Aorta (tissue), 5 donors: Measurements from ENCODE around the gene SCARB2. TPM values are rescaled to one million over a fixed set of nuclear protein-coding genes. Genes with fewer than 3 reads are reported as not detected.

ENCODE experiments used
- ATAC-seq: fragments of 200-7000 bp; cut with Tn5 transposase; one replicate; pipeline ENCODE4 v1.9.1; 2022; ENCODE audit warnings: moderate library complexity; ENCODE audit not compliant: low FRiP score
- DNase-seq, 2 donors: peaks; one replicate each; pipeline ENCODE4 v3.0.0-alpha.2; 2020
- H3K27ac ChIP-seq, 2 donors: one replicate each; pipeline ENCODE4 v1.5.1; 2013; ENCODE audit warnings: low read length in 2 of 2, mild to moderate bottlenecking in 2 of 2, moderate library complexity in 2 of 2, control low read depth in 1 of 2, inconsistent platforms in 1 of 2, low read depth in 1 of 2
- H3K27me3 ChIP-seq, 2 donors: one replicate each; pipeline ENCODE4 v1.6.1; 2013; ENCODE audit warnings: control low read depth in 1 of 2, low read length in 1 of 2, mild to moderate bottlenecking in 1 of 2, moderate library complexity in 1 of 2; ENCODE audit not compliant: insufficient read depth in 2 of 2, control insufficient read depth in 1 of 2
- H3K36me3 ChIP-seq, 2 donors: one replicate each; pipeline ENCODE4 v1.6.1; 2013; ENCODE audit warnings: control low read depth in 1 of 2, low read length in 1 of 2, mild to moderate bottlenecking in 1 of 2; ENCODE audit not compliant: insufficient read depth in 2 of 2, control insufficient read depth in 1 of 2
- H3K4me1 ChIP-seq, 2 donors: one replicate each; pipeline ENCODE4 v1.6.1; 2013; ENCODE audit warnings: low read length in 2 of 2, control low read depth in 1 of 2, mild to moderate bottlenecking in 1 of 2, moderate library complexity in 1 of 2; ENCODE audit not compliant: insufficient read depth in 2 of 2, control insufficient read depth in 1 of 2
- H3K4me3 ChIP-seq, 2 donors: one replicate each; pipeline ENCODE4 v1.5.1; 2013; ENCODE audit warnings: low read length in 2 of 2, control low read depth in 1 of 2, mild to moderate bottlenecking in 1 of 2
- H3K9me3 ChIP-seq: one replicate; pipeline ENCODE4 v1.6.1; 2013; ENCODE audit warnings: mild to moderate bottlenecking, low read length; ENCODE audit not compliant: control insufficient read depth
- WGBS, 2 donors: extraction: QIAGEN DNeasy Blood & Tissue Kit; methylation state at CpG; one replicate each; pipeline ENCODE4 v1.1.7; 2013; 5-methylcytosine and 5-hydroxymethylcytosine counted together
- intact Hi-C, 2 donors: fragments of 100-400 bp; cut with DNase I; formaldehyde crosslinking; loops; one replicate each; pipeline versions ENCODE4 v1.14.2 to v1.15.0; 2022
- polyA plus RNA-seq, 2 donors: library from polyadenylated mRNA; stranded (reverse); fragments of 200-250 nt; gene quantifications; one replicate each; pipeline ENCODE4 v1.2.3, GENCODE V29; 2013
- total RNA-seq, 2 donors: library from RNA; stranded (reverse); fragmentation: NEBNext Ultra II Directional; extraction: Animal tissue kit (Norgen Biotek cat#: 25700); gene quantifications; one replicate each; pipeline ENCODE4 v1.2.1, GENCODE V29; 2021
- donor health status: healthy with polysubstance abuse.
- donor health status: Bipolar disorder and iron deficiency.
- donor health status: DM: no; HTN: no; CAD: no.
- donor health status: DM: no; HTN: no; CAD: no.
- donor health status: DM: yes; HTN: yes; CAD: no.

Gene SCARB2
- total and polyA plus RNA-seq, 4 donors = 44.3 to 154 (median 106) TPM

GRCh38 chr4:76208005-76208765, 5.4 kb downstream of the SCARB2 start:
- DNase-seq = peak; percentile 84 to 89
- peak; percentile 88 for ATAC-seq
- Histone ChIP-seq H3K36me3 (no peaks in the 10 kb centered on the region), H3K4me3 (no peak overlapping the region), H3K27ac (peak overlapping the region; percentile 53 to 86), H3K9me3 (no peaks in the 10 kb centered on the region), H3K4me1 (peaks cover 9 to 15% of the 10 kb centered on the region in 2 donors), H3K27me3 (no peaks in the 10 kb centered on the region)
- intact Hi-C loops = no loop called here
- 18 to 22% methylated on average over 9 of the region's 9 CpGs for WGBS, 2 donors

GRCh38 chr4:76207549-76207948, 6.1 kb downstream of the SCARB2 start:
- H3K4me3 ChIP-seq = no peak overlapping the region
- peaks cover 9 to 15% of the 10 kb centered on the region in 2 donors for H3K4me1 ChIP-seq
- no peaks in the 10 kb centered on the region for H3K36me3 ChIP-seq
- H3K9me3 ChIP-seq = no peaks in the 10 kb centered on the region
- ATAC-seq = no peak
- H3K27me3 ChIP-seq = no peaks in the 10 kb centered on the region
- no peak overlapping the region for H3K27ac ChIP-seq
- intact Hi-C loops = no loop called here
- DNase-seq = no peak

- no peak overlapping the region for H3K27ac ChIP-seq
- no peaks in the 10 kb centered on the region for H3K36me3 ChIP-seq
- H3K9me3 ChIP-seq = no peaks in the 10 kb centered on the region
- no peaks in the 10 kb centered on the region for H3K27me3 ChIP-seq
- no peak overlapping the region for H3K4me3 ChIP-seq
- peaks cover 6 to 12% of the 10 kb centered on the region in 2 donors for H3K4me1 ChIP-seq
- no peak for DNase-seq
- intact Hi-C loops = no loop called here
- 25 to 33% methylated on average over 7 of the region's 7 CpGs for WGBS, 2 donors
- no peak for ATAC-seq
Measured at GRCh38 chr4:76206222-76206942, 7.2 kb downstream of the SCARB2 start.

GRCh38 chr4:76205476-76205875, 8.1 kb downstream of the SCARB2 start:
- no peaks in the 10 kb centered on the region for H3K27me3 ChIP-seq
- H3K4me1 ChIP-seq = peaks cover 9 to 17% of the 10 kb centered on the region in 2 donors
- DNase-seq (no peak), ATAC-seq (no peak)
- no peaks in the 10 kb centered on the region for H3K9me3 ChIP-seq
- intact Hi-C loops = no loop called here
- no peak overlapping the region for H3K27ac ChIP-seq
- H3K36me3 ChIP-seq = no peaks in the 10 kb centered on the region
- no peak overlapping the region for H3K4me3 ChIP-seq

- Histone ChIP-seq H3K4me1 (peaks cover 10 to 18% of the 10 kb centered on the region in 2 donors), H3K4me3 (no peak overlapping the region), H3K27me3 (no peaks in the 10 kb centered on the region), H3K36me3 (no peaks in the 10 kb centered on the region), H3K27ac (no peak overlapping the region), H3K9me3 (no peaks in the 10 kb centered on the region)
- DNase-seq (no peak), ATAC-seq (no peak)
- intact Hi-C loops = no loop called here
- 99 to 100% methylated on average over 1 of the region's 1 CpG for WGBS, 2 donors
Measured at GRCh38 chr4:76204936-76205335, 8.7 kb downstream of the SCARB2 start.

- Histone ChIP-seq H3K27me3 (no peaks in the 10 kb centered on the region), H3K4me1 (peaks cover 8 to 18% of the 10 kb centered on the region in 2 donors), H3K4me3 (no peak overlapping the region), H3K9me3 (no peaks in the 10 kb centered on the region), H3K27ac (no peak overlapping the region), H3K36me3 (no peaks in the 10 kb centered on the region)
- intact Hi-C loops = no loop called here
- WGBS, 2 donors = 85 to 91% methylated on average over 4 of the region's 4 CpGs
- ATAC-seq (no peak), DNase-seq (no peak)
Measured at GRCh38 chr4:76203541-76203940, 10.1 kb downstream of the SCARB2 start.

- Histone ChIP-seq H3K9me3 (no peaks in the 10 kb centered on the region), H3K27me3 (no peaks in the 10 kb centered on the region), H3K36me3 (no peaks in the 10 kb centered on the region), H3K4me3 (no peak overlapping the region), H3K27ac (no peak overlapping the region), H3K4me1 (peaks cover 9 to 18% of the 10 kb centered on the region in 2 donors)
- 96 to 99% methylated on average over 4 of the region's 4 CpGs for whole genome bisulfite sequencing, 2 donors
- DNase-seq (no peak), ATAC-seq (no peak)
- intact Hi-C loops = no loop called here
Measured at GRCh38 chr4:76201276-76201675, 12.3 kb downstream of the SCARB2 start.

GRCh38 chr4:76200771-76201231, 12.8 kb downstream of the SCARB2 start:
- ATAC-seq = no peak
- peaks cover 9 to 14% of the 10 kb centered on the region in 2 donors for H3K4me1 ChIP-seq
- H3K27ac ChIP-seq = peak overlapping the region; percentile 14 to 57
- H3K4me3 ChIP-seq = no peak overlapping the region
- intact Hi-C loops = no loop called here
- no peaks in the 10 kb centered on the region for H3K36me3 ChIP-seq
- DNase-seq = no peak
- no peaks in the 10 kb centered on the region for H3K9me3 ChIP-seq
- WGBS, 2 donors = 97 to 98% methylated on average over 4 of the region's 4 CpGs
- no peaks in the 10 kb centered on the region for H3K27me3 ChIP-seq
